Endothelial cell (in vitro differentiated cells): ENCODE measurements around the gene SERTAD4. TPM values are rescaled to one million over a fixed set of nuclear protein-coding genes. Genes with fewer than 3 reads are reported as not detected.

ENCODE experiments used
- DNase-seq: peaks from one replicate; pipeline ENCODE4 v3.0.0; 2021; ENCODE audit warnings: low spot score
- H3K27ac Mint-ChIP-seq: one replicate; pipeline ENCODE4 v1.8.0; 2021; ENCODE audit warnings: mixed read lengths, inconsistent platforms; ENCODE audit not compliant: unreplicated experiment
- H3K27me3 Mint-ChIP-seq: one replicate; pipeline ENCODE4 v1.8.0; 2021; ENCODE audit warnings: mild to moderate bottlenecking, moderate library complexity, mixed read lengths, inconsistent platforms; ENCODE audit not compliant: unreplicated experiment
- H3K36me3 Mint-ChIP-seq: one replicate; pipeline ENCODE4 v1.8.0; 2021; ENCODE audit warnings: mild to moderate bottlenecking, low read depth, mixed read lengths, inconsistent platforms; ENCODE audit not compliant: unreplicated experiment
- H3K4me1 Mint-ChIP-seq: one replicate; pipeline ENCODE4 v1.8.0; 2021; ENCODE audit warnings: mild to moderate bottlenecking, mixed read lengths, inconsistent platforms; ENCODE audit not compliant: unreplicated experiment
- H3K4me3 Mint-ChIP-seq: one replicate; pipeline ENCODE4 v1.8.0; 2021; ENCODE audit warnings: mild to moderate bottlenecking, mixed read lengths, inconsistent platforms; ENCODE audit not compliant: unreplicated experiment
- H3K9me3 Mint-ChIP-seq: one replicate; pipeline ENCODE4 v1.8.0; 2021; ENCODE audit warnings: mixed read lengths, inconsistent platforms; ENCODE audit not compliant: unreplicated experiment
- total RNA-seq: library from RNA; stranded (reverse); fragmentation: NEBNext Ultra II Directional; extraction: Animal tissue kit (Norgen Biotek cat#: 25700); gene quantifications from one replicate; pipeline ENCODE4 v1.2.1, GENCODE V29; 2021; ENCODE audit not compliant: unreplicated experiment
- TF ChIP-seq, protein P1 (sequence below): fragments of 200-600 bp; sonication (generic); IDR thresholded peaks from one replicate; pipeline ENCODE4 v1.5.0; 2021; ENCODE audit warnings: antibody characterized with exemption; ENCODE audit not compliant: unreplicated experiment

Gene SERTAD4
- total RNA-seq, 1 donor from 2014 or later, result 0.72 TPM

DNA sequence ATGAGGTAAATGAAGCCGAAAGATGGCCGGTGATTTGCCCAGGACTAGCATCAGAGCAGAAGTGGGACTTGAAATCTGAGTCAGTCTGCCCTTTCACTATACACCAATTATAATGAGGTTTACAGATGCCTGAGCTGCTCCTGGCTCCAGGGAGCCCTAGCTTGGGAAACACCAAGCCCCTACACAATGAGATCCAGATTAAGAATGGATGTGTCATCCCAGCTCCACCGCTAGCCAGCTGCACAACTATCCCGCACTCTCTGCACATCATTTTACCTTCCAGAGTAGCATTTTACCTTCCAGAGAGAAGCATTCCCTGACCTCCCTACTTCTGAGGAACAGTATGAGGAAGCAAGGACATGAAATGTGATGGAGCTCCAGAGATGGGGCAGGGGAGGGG, 27.0 kb downstream of the SERTAD4 start:
- peaks cover 1% of the 10 kb centered on the region for H3K27me3 Mint-ChIP-seq
- H3K36me3 Mint-ChIP-seq, result no peaks in the 10 kb centered on the region
- no peaks in the 10 kb centered on the region for H3K4me1 Mint-ChIP-seq
- H3K4me3 Mint-ChIP-seq, result no peak overlapping the region
- no peak overlapping the region for H3K27ac Mint-ChIP-seq
- no peaks in the 10 kb centered on the region for H3K9me3 Mint-ChIP-seq
- TF ChIP-seq, protein P1, sequence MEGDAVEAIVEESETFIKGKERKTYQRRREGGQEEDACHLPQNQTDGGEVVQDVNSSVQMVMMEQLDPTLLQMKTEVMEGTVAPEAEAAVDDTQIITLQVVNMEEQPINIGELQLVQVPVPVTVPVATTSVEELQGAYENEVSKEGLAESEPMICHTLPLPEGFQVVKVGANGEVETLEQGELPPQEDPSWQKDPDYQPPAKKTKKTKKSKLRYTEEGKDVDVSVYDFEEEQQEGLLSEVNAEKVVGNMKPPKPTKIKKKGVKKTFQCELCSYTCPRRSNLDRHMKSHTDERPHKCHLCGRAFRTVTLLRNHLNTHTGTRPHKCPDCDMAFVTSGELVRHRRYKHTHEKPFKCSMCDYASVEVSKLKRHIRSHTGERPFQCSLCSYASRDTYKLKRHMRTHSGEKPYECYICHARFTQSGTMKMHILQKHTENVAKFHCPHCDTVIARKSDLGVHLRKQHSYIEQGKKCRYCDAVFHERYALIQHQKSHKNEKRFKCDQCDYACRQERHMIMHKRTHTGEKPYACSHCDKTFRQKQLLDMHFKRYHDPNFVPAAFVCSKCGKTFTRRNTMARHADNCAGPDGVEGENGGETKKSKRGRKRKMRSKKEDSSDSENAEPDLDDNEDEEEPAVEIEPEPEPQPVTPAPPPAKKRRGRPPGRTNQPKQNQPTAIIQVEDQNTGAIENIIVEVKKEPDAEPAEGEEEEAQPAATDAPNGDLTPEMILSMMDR, result no peak
- DNase-seq, result no peak

DNA sequence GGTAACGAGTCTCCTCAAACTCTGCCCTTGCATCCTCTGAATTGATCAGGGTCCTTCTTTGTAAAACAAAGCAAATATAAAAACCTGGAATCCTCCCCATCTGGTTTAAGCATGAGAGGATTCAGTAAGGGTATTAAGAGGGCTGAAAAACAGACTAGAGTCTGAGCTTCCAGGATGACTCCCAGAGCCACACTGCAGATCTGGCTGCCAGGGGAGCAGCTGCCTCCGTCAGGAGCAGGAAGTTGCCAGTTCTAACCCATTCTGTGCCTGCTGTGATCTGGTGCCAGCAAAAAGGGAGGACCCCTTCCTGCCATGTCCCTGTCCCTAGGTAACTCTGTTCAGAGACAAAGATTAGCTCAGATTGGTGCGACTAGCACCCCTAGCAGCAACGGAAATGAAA, 27.5 kb downstream of the SERTAD4 start:
- Mint-ChIP-seq H3K4me3 (no peak overlapping the region), H3K36me3 (no peaks in the 10 kb centered on the region), H3K27ac (no peak overlapping the region), H3K9me3 (no peaks in the 10 kb centered on the region), H3K27me3 (peaks cover 1% of the 10 kb centered on the region), H3K4me1 (no peaks in the 10 kb centered on the region)
- no peak for DNase-seq
- TF ChIP-seq, protein P1, result no peak

DNA sequence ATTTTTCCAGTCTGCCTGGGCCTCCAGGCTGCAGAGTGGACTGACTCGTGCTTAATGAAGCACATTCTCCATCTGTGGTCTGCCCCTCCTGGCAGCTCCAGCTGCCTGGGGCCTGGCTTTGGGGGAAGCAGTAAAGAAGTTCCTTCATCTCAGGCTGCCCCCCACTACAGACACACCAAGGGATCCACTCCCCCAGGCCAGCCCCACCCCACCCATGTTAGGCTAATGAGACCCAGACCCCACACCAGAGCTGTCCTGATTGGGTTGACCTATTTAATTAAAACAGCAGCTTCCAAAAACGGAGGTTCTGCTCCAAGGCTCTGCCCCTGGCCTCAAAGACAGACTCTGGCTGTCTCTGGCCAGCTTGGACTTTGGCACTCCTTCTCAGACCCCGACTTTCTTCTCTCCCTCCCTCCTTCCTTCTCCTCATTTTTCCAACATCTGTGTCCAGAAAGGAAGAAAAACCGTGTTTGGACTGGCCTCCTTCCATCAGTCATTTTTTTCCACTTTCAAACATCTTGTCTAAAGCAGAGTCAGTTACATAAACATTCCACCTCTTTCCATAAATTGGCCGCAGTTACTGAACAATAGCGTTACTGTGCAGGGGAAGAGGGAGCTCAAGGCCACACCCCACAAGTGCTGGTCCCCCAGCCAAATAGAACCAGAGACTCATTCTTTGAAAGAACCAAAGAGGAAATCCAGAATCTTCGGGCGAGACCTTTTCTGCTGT, 29.7 kb downstream of the SERTAD4 start:
- H3K36me3 Mint-ChIP-seq, result no peaks in the 10 kb centered on the region
- TF ChIP-seq, protein P1, result no peak
- no peak overlapping the region for H3K27ac Mint-ChIP-seq
- H3K4me1 Mint-ChIP-seq, result no peaks in the 10 kb centered on the region
- peaks cover 3% of the 10 kb centered on the region for H3K27me3 Mint-ChIP-seq
- no peaks in the 10 kb centered on the region for H3K9me3 Mint-ChIP-seq
- no peak for DNase-seq
- no peak overlapping the region for H3K4me3 Mint-ChIP-seq

DNA sequence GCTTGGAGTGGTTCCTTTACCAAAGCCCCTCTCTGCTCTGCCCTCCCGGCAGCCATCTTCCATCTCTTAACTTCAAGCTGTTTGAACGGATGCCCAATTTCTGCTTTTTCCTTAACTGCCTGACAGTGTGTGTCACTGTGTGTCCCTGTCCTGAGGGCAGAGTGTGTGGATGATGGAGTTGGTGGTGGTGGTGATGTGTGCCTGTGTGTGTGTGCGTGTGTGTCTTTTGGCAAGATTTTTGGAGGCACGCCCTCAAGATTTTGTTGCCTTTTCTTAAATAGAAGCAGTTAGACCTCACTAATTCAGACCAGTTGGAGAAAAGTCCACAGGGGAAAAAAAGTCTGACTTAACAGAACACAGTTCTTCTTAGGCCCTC, 30.3 kb downstream of the SERTAD4 start:
- H3K9me3 Mint-ChIP-seq, result no peaks in the 10 kb centered on the region
- H3K4me3 Mint-ChIP-seq, result no peak overlapping the region
- TF ChIP-seq, protein P1, result no peak
- H3K27ac Mint-ChIP-seq, result no peak overlapping the region
- DNase-seq, result no peak
- H3K4me1 Mint-ChIP-seq, result no peaks in the 10 kb centered on the region
- no peaks in the 10 kb centered on the region for H3K36me3 Mint-ChIP-seq
- H3K27me3 Mint-ChIP-seq, result peaks cover 3% of the 10 kb centered on the region

DNA sequence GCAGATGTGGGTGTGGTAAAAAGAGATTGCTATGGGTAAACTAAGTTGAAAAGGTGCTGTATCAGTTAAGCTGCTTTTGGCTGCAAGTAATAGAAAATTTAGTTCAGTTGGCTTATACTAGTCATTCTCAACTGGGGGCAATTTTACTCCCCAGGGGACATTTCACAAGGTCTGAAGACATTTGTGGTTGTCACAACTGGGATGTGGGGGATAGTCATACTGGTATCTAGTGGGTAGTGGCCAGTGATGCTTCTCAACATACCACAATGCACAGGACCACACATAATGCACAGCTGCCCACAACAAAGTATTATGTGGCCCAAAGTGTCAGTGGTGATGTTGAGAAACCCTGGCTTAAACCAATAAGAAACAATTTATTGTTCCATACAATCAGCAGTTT, 31.4 kb downstream of the SERTAD4 start:
- Mint-ChIP-seq H3K4me1 (no peaks in the 10 kb centered on the region), H3K27ac (no peak overlapping the region), H3K36me3 (no peaks in the 10 kb centered on the region), H3K4me3 (no peak overlapping the region), H3K9me3 (no peaks in the 10 kb centered on the region), H3K27me3 (peaks cover 4% of the 10 kb centered on the region)
- DNase-seq, result no peak
- TF ChIP-seq, protein P1, result no peak
